Spleen (tissue), 11 donors: ENCODE results near the gene ZNF764. TPM values are rescaled to one million over a fixed set of nuclear protein-coding genes. Genes with fewer than 3 reads are reported as not detected.
A peak's percentile ranks its signal among the peaks of the same experiment; 100 is the strongest.

Source experiments
- DNase-seq: peaks from one replicate; pipeline ENCODE4 v3.0.0-alpha.2; 2020
- H3K27ac ChIP-seq, 8 donors: fragments of 200-600 bp; sonication (generic) in 7 of 8; 1 replicate in 4 of 8; 2 replicates in 4 of 8; pipeline versions ENCODE4 v1.5.0 to v1.8.0; 2016 to 2021; ENCODE audit warnings: inconsistent platforms in 4 of 8, mild to moderate bottlenecking in 4 of 8, moderate library complexity in 1 of 8
- H3K27me3 ChIP-seq, 7 donors: fragments of 200-600 bp; sonication (generic) in 6 of 7; replicated peaks in 1 of 7; 1 replicate in 4 of 7; 2 replicates in 3 of 7; pipeline versions ENCODE4 v1.5.0 to v1.8.0; 2016 to 2021; ENCODE audit warnings: inconsistent platforms in 3 of 7, mild to moderate bottlenecking in 1 of 7
- H3K36me3 ChIP-seq, 6 donors: fragments of 200-600 bp; sonication (generic) in 5 of 6; 1 replicate in 4 of 6; 2 replicates in 2 of 6; pipeline versions ENCODE4 v1.5.0 to v1.8.0; 2016 to 2021; ENCODE audit warnings: inconsistent platforms in 2 of 6
- H3K4me1 ChIP-seq, 6 donors: fragments of 200-600 bp; sonication (generic) in 5 of 6; 1 replicate in 3 of 6; 2 replicates in 3 of 6; pipeline versions ENCODE4 v1.5.0 to v1.8.0; 2016 to 2021; ENCODE audit warnings: inconsistent platforms in 3 of 6
- H3K4me3 ChIP-seq, 8 donors: fragments of 200-600 bp; sonication (generic) in 7 of 8; 1 replicate in 4 of 8; 2 replicates in 4 of 8; pipeline versions ENCODE4 v1.5.0 to v1.8.0; 2016 to 2021; ENCODE audit warnings: inconsistent platforms in 4 of 8, mild to moderate bottlenecking in 4 of 8, moderate library complexity in 2 of 8
- H3K9me3 ChIP-seq, 8 donors: fragments of 200-600 bp; sonication (generic) in 7 of 8; 1 replicate in 4 of 8; 2 replicates in 4 of 8; pipeline versions ENCODE4 v1.5.0 to v1.8.0; 2016 to 2021; ENCODE audit warnings: inconsistent platforms in 4 of 8
- POLR2A ChIP-seq, 3 donors: fragments of 450-650 bp; IDR thresholded peaks; one replicate each; pipeline ENCODE4 v1.5.1; 2017; ENCODE audit warnings: antibody characterized with exemption in 3 of 3, mild to moderate bottlenecking in 1 of 3
- POLR2AphosphoS5 ChIP-seq, 3 donors: sonication (generic); formaldehyde crosslinking; IDR thresholded peaks; one replicate each; pipeline ENCODE4 v1.5.1; 2017; ENCODE audit warnings: antibody characterized with exemption in 3 of 3
- WGBS, 5 donors: extraction: QIAGEN DNeasy Blood & Tissue Kit in 3 of 5; methylation state at CpG; one replicate each; pipeline versions ENCODE4 v1.1.5 to v1.1.7; 2013 to 2018; 5-methylcytosine and 5-hydroxymethylcytosine counted together
- intact Hi-C: fragments of 100-400 bp; cut with DNase I; formaldehyde crosslinking; loops from one replicate; pipeline ENCODE4 v1.15.0; 2023; ENCODE audit warnings: low total_unique reads
- polyA plus RNA-seq, 3 donors: library from polyadenylated mRNA; stranded (reverse); fragments of 200-250 nt; gene quantifications; one replicate each; pipeline ENCODE4 v1.2.1, GENCODE V29; 2013
- total RNA-seq, 7 donors: library from RNA; depleted of rRNA in 3 of 7; stranded (reverse); fragments of >200 nt in 3 of 7; fragmentation: NEBNext Ultra II Directional in 4 of 7; extraction: Animal tissue kit (Norgen Biotek cat#: 25700) in 4 of 7; gene quantifications; one replicate each; pipeline versions ENCODE4 v1.1.0 to v1.2.1, GENCODE V29; 2016 to 2021
- TF ChIP-seq, protein P1 (sequence below), 11 experiments: fragments of 200-600 bp in 7 of 11; fragments of 450-650 bp in 4 of 11; sonication (generic) in 4 of 11; IDR thresholded peaks in 8 of 11; conservative IDR thresholded peaks in 3 of 11; 1 replicate in 7 of 11; 2 replicates in 4 of 11; pipeline versions ENCODE4 v1.4.0 to v1.8.0; 2016 to 2021; ENCODE audit warnings: antibody characterized with exemption in 11 of 11, inconsistent platforms in 4 of 11, mild to moderate bottlenecking in 1 of 11
- donor health status: healthy with polysubstance abuse.
- donor health status: DM: no; HTN: no; CAD: no; lungs with moderate emphysema.
- donor health status: DM: no; HTN: no; CAD: no.
- donor health status: Bipolar disorder and iron deficiency.
- donor health status: healthy.
- donor health status: DM: no; HTN: no; CAD: no.
- donor health status: DM: yes; HTN: yes; CAD: no.

The ZNF764 gene
- total and polyA plus RNA-seq, 10 donors, result 3.4 to 18.6 (median 13.2) TPM

DNA sequence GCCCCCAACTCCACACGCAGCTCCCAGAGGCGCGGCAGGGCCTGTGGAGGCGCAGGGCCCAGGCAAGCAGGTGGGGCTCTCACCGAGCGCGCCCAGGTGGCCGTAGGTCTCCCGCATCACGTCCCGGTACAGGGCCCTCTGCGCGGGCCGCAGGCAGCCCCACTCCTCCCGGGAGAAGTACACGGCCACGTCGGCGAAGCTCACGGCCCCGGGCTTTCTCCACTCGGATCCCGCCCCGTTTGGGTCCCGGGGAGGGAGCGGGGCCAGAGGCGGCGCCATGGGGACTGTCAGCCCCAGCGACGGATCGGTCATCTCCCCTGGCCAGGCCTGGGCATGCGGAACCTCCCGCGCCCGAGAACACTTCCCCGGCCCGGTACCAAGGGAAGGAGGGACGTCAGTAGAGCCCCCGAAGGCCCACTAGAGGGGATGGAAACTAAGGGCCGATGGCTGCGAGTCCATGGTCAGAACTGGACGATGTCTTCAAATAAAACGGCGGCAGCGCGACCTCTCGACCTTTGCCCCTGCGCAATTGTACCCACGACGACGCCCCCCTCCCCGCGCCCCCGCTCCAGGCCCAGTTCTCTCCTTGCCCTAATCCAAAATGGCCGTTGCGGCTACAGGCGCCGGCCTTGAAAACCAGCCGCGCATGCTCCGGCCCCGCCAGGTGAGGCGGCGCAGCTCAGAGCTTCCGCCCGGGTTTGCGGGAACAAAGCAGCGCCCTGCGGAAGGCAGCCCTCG is 23.6 kb downstream of the ZNF764 start, which contains the start of gene ZNF747:
Gene ZNF747 (minus strand): TSS at position 491 of the 738 bp plus-strand sequence. CDS start 179 bp downstream, at position 312.
- TF ChIP-seq POLR2AphosphoS5 (IDR thresholded peaks at IDR 0.05) (peak; percentile 93 to 95 (median 94)), POLR2A (IDR thresholded peaks at IDR 0.05) (peak; percentile 20 to 72 (median 45))
- TF ChIP-seq, protein P1, sequence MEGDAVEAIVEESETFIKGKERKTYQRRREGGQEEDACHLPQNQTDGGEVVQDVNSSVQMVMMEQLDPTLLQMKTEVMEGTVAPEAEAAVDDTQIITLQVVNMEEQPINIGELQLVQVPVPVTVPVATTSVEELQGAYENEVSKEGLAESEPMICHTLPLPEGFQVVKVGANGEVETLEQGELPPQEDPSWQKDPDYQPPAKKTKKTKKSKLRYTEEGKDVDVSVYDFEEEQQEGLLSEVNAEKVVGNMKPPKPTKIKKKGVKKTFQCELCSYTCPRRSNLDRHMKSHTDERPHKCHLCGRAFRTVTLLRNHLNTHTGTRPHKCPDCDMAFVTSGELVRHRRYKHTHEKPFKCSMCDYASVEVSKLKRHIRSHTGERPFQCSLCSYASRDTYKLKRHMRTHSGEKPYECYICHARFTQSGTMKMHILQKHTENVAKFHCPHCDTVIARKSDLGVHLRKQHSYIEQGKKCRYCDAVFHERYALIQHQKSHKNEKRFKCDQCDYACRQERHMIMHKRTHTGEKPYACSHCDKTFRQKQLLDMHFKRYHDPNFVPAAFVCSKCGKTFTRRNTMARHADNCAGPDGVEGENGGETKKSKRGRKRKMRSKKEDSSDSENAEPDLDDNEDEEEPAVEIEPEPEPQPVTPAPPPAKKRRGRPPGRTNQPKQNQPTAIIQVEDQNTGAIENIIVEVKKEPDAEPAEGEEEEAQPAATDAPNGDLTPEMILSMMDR (IDR thresholded peaks at IDR 0.05 in 8 of 11, conservative IDR thresholded peaks at IDR 0.05 in 3 of 11), result peak in 3 of 11 experiments; percentile 5 to 21 (median 15)
- peaks cover 7 to 65% (median 32%) of the 10 kb centered on the region in 6 donors for H3K4me1 ChIP-seq
- peak within 1 kb of the TSS; percentile 86 to 96 (median 96) for H3K27ac ChIP-seq
- whole genome bisulfite sequencing, 5 donors, result 0 to 1% (median 0%) methylated on average over 15 to 70 of the region's 70 CpGs
- DNase-seq, result peak; percentile 97
- no peaks in the 10 kb centered on the region for H3K27me3 ChIP-seq
- peaks cover 0 to 31% (median 20%) of the 10 kb centered on the region in 6 donors for H3K36me3 ChIP-seq
- peak within 1 kb of the TSS; percentile 62 to 85 (median 74) for H3K4me3 ChIP-seq
- H3K9me3 ChIP-seq, result no peaks in the 10 kb centered on the region
- intact Hi-C loops, result no loop called here

DNA sequence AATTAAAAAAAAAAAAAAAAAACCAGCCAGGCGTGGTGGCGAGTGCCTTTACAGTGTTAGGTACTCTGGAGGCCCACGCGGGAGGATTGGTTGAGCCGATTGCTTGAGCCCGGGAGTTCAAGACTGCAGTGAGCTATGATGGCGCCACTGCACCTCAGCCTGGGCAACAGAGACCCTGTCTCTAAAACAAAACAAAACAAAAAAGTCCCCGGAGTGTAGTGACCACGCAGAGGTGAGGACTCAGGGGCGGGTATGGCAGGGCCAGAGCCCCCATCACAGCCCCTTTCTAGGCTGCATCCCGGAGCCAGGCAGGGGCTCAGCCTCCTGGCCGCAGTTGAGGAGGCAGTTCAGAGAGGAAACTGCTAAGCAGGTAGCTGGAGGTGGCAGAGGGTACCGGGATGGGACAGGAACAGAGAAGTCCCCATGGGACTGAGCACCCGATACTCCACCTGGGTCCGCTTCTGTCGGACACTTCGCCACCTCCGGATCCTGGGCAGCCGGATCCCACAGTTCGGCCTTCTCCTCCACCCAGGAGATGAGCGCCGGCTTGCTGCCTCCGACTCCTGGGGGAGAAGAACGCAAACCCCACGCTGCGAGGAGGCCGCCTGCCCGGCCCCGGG is 24.3 kb downstream of the ZNF764 start:
- H3K27ac ChIP-seq, result peak overlapping the region; percentile 86 to 96 (median 96)
- intact Hi-C loops, result no loop called here
- 12 to 26% (median 18%) methylated on average over 19 to 29 of the region's 29 CpGs for WGBS, 5 donors

DNA sequence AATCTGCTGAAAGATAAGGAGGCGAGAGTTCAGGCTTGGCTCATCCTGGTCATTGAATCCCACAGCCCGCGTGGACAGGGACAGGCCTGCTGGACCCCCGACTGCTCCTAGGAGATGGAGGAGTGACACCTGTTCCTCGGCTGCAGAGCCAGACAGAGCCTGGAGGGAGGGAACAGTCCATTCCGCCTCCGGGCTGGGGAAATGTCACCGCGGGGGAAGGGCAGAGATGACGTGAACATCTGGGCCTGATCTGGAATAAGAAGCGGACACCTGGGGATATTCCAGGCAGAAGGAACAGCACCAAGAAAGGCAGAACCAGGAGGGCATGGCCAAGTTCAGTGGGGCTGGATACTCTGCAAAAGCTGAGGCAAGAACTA is 25.0 kb downstream of the ZNF764 start:
- WGBS, 5 donors, result 78 to 95% (median 83%) methylated on average over 11 of the region's 11 CpGs
- H3K27me3 ChIP-seq, result no peaks in the 10 kb centered on the region
- TF ChIP-seq, protein P1 (IDR thresholded peaks at IDR 0.05 in 8 of 11, conservative IDR thresholded peaks at IDR 0.05 in 3 of 11), result no peak
- no peak for TF ChIP-seq POLR2A (IDR thresholded peaks at IDR 0.05)
- TF ChIP-seq POLR2AphosphoS5 (IDR thresholded peaks at IDR 0.05), result no peak
- H3K27ac ChIP-seq, result peak overlapping the region in 5 of 8 donors; percentile 95 to 96 (median 96)
- peak overlapping the region in 3 of 8 donors; percentile 64 to 85 (median 81) for H3K4me3 ChIP-seq
- no peaks in the 10 kb centered on the region for H3K9me3 ChIP-seq
- peaks cover 0 to 31% (median 20%) of the 10 kb centered on the region in 6 donors for H3K36me3 ChIP-seq
- intact Hi-C loops, result no loop called here
- no peak for DNase-seq
- peaks cover 7 to 79% (median 41%) of the 10 kb centered on the region in 6 donors for H3K4me1 ChIP-seq

More for the DNA sequence above, 24.3 kb downstream of the ZNF764 start:
- H3K9me3 ChIP-seq, result no peaks in the 10 kb centered on the region
- H3K4me3 ChIP-seq, result peak overlapping the region; percentile 62 to 85 (median 74)
- TF ChIP-seq, protein P1 (IDR thresholded peaks at IDR 0.05 in 8 of 11, conservative IDR thresholded peaks at IDR 0.05 in 3 of 11), result no peak
- TF ChIP-seq POLR2AphosphoS5 (IDR thresholded peaks at IDR 0.05) (no peak), POLR2A (IDR thresholded peaks at IDR 0.05) (no peak)
- H3K36me3 ChIP-seq, result peaks cover 0 to 31% (median 20%) of the 10 kb centered on the region in 6 donors
- no peaks in the 10 kb centered on the region for H3K27me3 ChIP-seq
- peaks cover 7 to 72% (median 34%) of the 10 kb centered on the region in 6 donors for H3K4me1 ChIP-seq
- peak; percentile 77 for DNase-seq
